Esophagus squamous epithelium (tissue), 4 donors: Measurements from ENCODE around the gene AKNAD1.

ENCODE experiments used
- CTCF ChIP-seq, 6 experiments: fragments of 450-650 bp in 4 of 6; fragments of 200-600 bp in 2 of 6; sonication (generic) in 2 of 6; IDR thresholded peaks; one replicate each; pipeline ENCODE4 v1.5.1; 2016 to 2019; ENCODE audit warnings: antibody characterized with exemption in 6 of 6, mild to moderate bottlenecking in 4 of 6, moderate library complexity in 4 of 6
- POLR2A ChIP-seq, 4 donors: fragments of 450-650 bp; IDR thresholded peaks; one replicate each; pipeline ENCODE4 v1.6.1; 2017; ENCODE audit warnings: antibody characterized with exemption in 4 of 4, mild to moderate bottlenecking in 4 of 4, moderate library complexity in 3 of 4

GRCh38 chr1:108801101-108801500, 55.8 kb downstream of the AKNAD1 start:
- no peak for TF ChIP-seq CTCF (IDR thresholded peaks at IDR 0.05)
- no peak for TF ChIP-seq POLR2A (IDR thresholded peaks at IDR 0.05)
